C4-2B (cell line): ENCODE results near the gene CDHR3.

ENCODE experiments used
- CTCF ChIP-seq: fragments of 450-650 bp; conservative IDR thresholded peaks from 2 replicates; pipeline ENCODE4 v1.5.1; 2017; ENCODE audit warnings: mild to moderate bottlenecking
- ZFX ChIP-seq: fragments of 450-650 bp; IDR thresholded peaks from 2 replicates; pipeline ENCODE4 v1.6.1; 2017

- TF ChIP-seq CTCF (no peak), ZFX (no peak)
These were observed 92.0 kb downstream of the CDHR3 start for GRCh38 chr7:106054971-106055532.
